Dermis blood vessel endothelial cell (primary cell): ENCODE results near the gene MMP25. TPM values are rescaled to one million over a fixed set of nuclear protein-coding genes. Genes with fewer than 3 reads are reported as not detected.
"Not testable (repeated sequence)": the region's sequence is repeated elsewhere in the genome, so short reads cannot be mapped to it uniquely, and the experiment has no call there.

ENCODE experiments used
- DNase-seq: peaks from one replicate; pipeline ENCODE4 v3.0.0; 2010
- total RNA-seq: library from RNA; depleted of rRNA; stranded (reverse); fragments of >200 nt; gene quantifications from 2 replicates; pipeline ENCODE4 v1.2.3, GENCODE V29; 2014

MMP25 gene
- total RNA-seq, 1 donor from 2014 or later: not detected

DNA sequence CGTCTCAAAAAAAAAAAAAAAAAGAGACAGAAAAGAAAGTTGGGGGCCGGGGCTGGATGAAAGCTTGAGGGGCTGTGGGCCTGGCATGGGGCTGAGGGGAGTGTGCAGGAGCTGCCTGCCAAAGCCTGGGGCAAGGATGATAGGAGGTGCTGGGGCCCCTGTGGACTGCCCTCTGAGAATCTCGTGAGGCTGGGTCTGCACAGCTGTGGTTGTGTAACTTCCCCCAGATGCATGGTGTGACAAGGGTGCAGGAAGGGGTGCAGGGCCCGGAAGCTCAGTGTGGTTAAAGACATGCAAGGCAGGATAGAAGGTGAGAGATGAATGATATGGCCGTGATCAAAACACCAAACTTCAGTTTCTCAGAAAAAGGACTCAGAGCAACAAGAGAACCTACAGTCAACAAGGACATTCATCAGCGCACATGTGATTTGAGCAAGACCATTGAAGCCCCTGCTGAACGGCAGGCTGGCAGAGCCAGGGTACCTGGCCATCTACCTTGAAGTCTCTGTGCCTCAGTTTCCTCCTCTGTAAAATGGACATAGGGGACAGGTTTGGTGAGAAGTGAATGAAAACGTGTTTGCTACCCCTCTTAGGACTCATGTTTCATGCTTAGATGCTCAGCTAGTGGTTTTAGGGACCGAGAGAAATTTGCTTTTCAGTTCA, 28.6 kb downstream of the MMP25 start:
- DNase-seq: no peak

DNA sequence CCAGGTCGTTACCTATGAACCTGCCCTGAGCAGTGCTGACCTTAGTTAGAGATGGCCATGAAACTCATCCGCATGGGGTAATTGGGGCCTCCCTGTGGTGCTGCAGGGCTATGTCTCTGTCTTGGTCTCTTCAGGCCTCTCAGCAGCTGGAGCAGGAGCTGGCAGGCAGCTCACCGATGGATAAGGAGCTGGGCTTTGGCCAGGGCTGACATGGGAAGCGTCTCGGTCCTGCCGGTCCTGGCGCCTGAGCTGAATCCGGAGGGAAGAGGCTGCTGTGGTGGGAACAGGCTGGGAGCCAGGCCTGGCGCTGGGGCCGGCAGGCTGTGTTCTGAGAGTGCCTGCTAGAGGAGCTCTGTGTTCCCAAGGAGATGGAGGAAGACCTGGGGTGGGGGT, 29.2 kb downstream of the MMP25 start:
- DNase-seq: no peak

DNA sequence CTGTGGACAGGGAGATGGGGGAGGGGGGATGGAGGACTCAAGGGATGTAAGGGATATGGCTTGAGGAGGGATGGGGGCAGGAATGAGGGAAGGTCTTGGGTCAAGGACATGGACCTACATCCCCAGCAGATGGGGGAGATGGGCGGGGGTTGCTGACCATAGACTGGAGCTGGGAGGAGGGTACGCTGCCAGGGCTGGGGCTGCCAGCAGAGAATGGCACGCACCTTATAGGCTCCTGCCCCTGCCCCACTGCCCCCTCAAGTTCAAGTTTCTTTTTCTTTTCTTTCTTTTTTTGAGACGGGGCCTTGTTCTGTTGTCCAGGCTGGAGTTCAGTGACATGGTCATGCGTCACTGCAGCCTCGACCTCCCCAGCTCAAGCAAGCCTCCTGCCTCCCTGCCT, 29.6 kb downstream of the MMP25 start:
- DNase-seq: not testable (repeated sequence)

DNA sequence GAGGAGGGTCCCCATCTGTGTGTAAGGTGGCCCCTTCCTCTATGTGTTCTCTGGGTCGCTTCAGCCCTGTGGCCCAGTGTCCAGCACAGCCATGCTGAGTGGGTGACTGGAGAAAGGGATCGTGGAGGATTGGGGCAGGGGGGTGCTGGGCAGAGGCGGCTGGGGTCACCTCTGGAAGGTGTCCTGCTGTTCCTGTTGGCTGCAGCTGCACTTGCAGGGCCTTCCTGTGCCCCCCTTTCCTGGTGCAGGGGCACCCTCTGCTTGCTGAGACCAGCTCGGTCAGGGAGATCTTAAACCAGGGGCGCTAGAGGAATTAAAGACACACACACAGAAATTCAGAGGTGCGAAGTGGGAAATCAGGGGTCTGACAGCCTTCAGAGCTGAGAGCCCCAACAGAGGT, 30.2 kb downstream of the MMP25 start:
- DNase-seq: no peak

DNA sequence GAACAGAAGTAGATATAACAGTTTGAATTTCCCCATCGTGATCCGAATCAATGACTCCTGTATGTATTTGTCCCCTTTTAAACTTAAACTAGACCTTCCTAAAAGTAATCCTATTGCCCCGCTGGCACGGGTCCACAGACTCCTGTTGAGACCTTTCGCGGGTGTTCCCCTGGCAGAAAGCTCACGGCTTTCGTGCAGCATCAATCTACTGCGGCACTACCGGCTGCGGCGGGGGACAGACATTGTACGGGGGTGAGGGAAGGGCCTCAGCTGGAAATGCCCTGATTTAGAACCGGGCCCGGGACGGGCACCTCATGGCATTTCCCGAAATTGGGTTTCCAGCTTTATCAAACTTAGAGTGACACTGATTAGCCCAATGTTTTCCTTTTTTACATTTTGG, 33.7 kb downstream of the MMP25 start:
- DNase-seq: no peak

DNA sequence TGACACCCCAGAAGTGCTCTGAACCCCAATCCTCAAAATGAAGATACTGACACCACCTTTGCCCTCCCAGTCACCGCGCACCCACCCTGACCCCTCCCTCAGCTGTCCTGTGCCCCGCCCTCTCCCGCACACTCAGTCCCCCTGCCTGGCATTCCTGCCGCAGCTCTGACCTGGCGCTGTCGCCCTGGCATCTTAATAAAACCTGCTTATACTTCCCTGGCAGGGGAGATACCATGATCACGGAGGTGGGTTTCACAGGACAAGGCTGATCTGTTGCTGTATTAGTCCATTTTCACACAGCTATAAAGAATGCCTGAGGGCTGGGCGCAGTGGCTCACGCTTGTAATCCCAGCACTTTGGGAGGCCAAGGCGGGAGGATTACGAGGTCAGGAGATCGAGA, 35.6 kb downstream of the MMP25 start:
- not testable (repeated sequence) for DNase-seq

DNA sequence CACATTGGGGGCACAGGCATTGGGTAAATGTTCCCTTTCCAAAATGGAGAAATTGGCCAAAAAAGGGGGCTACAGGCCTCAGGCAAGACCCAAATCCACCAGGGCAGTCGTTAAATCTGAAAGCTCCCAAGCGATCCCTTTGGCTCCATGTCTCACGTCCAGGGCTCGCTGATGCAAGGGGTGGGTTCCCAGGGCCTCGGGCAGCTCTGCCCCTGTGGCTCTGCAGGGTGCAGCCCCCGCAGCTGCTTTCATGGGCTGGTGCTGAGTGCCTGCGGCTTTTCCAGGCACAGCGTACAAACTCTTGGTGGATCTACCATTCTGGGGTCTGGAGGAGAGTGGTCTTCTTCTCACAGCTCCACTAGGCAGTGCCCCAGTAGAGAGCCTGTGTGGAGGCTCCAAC, 37.0 kb downstream of the MMP25 start:
- not testable (repeated sequence) for DNase-seq

DNA sequence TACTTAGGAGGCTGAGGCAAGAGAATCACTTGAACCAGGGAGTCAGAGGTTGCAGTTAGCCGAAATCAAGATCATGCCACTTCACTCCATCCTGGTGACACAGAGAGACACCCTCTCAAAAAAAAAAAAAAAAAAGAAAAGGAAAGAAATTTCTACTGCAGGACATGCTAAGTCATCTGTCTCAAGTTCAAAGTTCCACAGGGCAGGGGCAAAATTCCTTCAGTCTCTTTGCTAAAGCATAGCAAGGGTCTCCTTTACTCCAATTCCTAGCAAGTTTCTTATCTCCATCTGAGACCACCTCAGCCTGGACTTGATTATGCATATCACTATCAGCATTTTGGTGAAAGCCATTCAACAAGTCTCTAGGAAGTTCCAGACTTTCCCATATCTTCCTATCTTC, 38.1 kb downstream of the MMP25 start:
- DNase-seq: no peak

DNA sequence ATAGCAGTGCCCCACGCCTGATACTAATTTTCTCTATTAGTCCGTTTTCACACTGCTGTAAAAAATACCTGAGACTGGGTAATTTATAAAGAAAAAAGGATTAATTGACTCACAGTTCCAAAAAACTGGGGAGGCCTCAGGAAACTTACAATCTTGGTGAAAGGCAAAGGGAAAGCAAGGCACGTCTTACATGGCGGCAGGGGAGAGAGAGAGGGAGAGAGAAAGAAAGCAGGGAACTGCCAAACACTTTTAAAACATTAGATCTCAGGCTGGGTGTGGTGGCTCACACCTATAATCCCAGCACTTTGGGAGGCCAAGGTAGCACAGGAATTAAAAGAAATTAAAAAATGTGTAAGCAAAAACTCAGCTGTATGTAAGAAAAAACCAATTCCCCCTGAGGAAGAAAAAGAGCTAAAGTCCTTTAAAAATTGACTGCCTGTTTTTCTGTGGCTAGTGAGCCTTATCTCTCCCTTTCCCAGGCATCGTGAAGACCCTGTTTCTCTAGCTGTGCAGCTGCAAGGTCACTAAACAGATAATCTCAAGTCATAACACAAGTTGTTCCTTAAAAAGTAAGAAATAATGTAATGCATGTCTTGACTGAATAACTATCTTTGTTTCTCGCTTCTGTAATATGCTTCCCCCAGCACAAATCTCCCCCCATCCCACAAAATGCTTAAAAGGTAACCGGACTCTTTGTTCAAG, 38.8 kb downstream of the MMP25 start:
- DNase-seq: no peak

DNA sequence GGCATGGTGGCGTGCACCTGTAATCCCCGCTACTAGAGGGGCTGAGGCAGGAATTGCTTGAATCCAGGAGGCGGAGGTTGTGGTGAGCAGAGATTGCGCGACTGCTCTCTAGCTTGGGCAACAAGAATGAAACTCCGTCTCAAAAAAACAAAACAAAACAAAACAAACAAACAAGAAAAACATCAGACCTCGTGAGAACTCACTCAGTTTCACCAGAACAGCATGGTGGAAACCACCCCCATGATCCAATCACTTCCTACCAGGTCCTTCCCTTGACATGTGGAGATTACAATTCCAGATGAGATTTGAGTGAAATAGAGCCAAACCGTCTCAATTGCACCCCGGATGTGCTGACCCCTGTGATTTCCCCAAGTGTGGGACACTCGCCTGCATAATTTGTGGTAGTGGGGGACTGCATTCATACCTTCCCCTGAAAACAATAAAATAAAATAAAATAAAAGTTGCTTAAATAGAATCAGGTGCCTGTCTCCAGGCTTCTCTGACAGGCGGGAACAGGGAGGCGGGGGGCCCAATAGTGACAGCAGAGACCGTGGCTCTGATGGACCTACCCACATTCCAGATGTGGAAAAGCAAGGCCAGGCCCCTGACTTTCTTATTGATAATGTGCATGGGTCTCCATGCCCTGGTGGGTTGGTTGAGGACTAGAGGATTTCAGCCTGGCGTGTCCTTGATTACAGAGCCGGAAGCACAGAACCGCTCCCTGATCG, 39.7 kb downstream of the MMP25 start:
- no peak for DNase-seq

DNA sequence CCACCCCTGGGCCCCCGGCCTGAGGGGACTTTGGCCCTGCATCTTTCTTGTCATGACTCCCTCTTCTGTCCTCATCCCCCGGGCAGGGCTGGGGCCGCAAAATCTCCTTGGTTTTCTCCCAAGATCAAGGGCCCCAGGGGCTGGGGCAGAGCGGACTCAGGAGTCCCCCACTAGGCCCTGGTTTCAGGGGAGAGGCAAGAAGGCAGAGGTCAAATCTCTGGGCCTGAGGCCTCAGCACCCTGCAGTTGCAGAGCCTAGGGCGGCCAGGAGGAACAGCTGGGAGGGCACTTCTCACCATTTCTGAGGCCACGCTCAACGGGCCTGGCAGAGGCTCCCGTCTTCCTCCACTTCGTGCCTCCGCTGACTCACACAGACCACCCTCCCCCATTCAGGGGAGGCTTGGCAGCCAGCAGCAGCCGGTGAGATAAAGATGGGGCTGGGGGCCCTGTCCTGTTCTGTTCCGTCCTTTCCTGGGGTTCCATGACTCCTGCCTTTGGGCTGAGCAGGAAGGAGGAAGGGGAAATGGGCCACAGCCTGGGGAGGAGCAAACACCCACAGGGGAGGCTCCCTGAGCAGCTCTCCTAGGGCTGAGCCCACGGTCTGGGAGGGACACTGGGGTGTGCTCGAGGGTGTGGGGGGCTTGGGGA, 40.4 kb downstream of the MMP25 start:
- peak; percentile 71 for DNase-seq

DNA sequence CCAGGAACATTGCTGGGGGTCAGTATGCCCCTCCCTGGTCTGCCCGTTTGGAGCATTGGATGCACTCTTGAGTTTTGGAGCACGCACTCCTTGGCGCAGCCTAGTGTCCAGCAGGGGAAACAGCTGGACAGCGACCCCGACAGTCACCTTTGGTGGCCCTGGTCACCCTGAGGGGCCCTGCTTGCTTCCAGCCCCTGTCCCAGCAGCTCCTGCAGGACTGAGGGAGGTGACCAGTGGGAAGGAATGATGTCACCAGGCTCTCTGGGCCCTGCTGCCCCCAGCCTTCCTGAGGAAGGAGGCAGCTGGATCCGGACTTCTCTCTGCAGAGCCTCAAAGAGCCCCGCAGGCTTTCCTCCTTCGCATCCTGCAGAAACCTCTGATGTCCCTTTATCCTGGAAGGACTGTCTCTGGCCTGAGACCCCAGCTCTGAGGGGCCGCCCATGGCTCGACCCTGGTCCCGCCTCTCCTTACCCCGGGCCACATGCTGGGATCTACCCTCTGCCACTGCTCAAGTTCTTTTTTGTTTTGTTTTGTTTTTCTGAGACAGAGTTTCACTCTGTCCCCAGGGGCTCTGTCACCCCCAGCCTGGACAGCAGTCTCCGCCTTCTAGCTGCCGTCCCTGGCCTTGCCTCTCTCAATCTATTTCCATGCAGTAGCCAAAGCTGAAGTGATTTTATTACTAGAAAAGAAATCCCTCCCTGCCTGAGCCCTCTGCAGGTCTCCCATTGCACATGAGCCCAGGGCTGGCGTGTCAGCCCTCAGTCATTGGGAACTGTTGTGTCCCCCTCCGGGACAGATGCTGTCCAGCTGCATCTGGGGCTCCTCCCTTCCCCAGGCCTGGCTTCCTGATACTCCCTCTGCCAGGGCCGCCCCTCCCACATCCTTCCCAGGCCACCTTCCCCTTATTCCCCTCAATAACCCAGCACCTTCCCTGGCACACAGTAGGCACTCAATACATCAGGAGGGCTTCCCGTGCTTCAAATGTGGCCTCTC, 41.2 kb downstream of the MMP25 start:
- peak; percentile 91 for DNase-seq

DNA sequence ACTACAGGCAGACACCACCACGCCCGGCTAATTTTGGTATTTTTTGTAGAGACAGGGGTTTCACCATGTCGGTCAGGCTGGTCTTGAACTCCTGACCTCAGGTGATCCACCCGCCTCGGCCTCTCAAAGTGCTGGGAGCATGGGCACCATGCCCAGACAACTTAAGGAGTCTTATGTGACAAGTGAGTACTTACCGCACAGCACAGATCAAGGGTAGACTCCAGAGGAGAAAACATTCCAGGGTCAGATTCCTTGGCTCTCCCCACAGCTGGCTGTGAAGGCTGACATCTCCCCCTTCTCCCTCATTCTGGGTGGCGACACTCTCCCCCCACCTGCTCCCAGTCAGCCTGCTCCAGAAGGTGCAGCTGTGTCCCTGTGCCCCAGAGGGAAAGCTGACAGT, 42.1 kb downstream of the MMP25 start:
- no peak for DNase-seq

DNA sequence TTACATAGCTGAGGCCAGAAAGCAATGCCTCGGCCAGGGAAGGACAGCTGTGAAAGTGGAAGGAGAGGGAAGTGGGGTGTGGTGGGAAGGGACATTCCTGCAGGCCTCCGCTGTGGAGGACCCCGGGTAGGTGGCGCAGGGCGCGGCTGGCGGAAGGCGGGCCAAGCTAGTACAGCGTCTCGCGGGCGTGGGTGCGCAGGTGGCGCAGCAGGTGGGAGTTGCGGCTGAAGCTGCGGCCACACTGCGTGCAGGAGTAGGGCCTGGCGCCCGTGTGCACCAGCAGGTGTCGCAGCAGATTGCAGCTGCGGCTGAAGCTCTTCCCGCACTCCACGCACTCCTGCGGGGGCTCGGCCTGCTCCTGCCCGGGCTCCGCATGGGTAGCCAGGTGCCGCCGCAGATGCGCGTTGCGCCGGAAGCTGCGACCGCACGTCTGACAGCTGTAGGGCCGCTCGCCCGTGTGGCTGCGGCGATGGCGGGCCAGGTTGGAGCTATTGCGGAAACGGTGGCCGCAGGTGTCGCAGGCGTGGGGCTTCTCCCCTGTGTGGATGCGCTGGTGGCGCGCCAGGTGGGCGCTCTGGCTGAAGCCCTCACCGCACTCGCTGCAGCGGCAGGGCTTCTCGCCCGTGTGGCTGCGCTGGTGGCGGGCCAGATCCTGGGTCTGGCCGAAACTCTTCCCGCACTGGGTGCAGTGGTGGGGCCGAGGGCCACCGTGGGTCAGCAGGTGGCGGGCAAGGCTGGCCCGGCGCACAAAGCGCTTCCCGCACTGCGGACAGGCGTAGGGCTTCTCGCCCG, 42.8 kb downstream of the MMP25 start:
- DNase-seq: no peak

DNA sequence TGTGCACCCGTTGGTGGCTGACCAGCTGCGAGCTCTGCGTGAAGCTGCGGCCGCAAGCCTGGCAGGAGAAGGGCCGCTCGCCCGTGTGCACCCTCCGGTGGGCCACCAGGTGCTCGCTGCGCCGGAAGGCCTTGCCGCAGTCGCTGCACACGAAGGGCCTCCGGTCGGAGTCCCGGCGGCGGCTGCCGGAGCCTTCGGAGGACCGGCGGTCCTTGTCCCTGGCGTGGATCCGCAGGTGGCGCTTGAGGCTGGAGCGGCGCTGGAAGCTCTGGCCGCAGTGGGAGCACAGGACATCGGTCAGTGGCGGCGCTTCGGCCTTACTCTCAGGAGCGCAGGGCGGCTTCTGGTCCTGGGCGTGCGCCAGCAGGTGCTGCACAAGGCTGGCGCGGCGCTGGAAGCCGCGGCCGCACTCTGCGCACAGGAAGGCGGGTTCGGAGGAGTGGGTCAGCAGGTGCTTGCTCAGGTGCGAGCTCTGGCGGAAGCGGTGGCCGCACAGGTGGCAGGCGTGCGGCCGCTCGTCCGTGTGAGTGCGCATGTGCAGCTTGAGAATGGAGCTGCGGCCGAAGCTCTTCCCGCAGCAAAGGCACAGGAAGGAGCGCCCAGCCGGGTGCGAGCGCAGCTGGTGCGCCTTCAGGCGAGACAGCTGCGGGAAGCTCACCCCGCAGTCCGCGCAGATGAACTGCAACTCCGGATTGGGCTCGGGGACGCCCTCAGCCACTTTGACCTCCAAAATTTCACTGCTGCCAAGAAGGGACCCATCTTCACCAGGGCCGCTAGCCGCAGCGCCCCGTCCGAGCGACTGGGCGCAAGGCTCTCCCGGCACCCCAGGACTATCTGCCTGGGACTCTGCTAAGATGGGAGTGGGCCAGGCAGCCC, 43.6 kb downstream of the MMP25 start:
- DNase-seq: no peak

DNA sequence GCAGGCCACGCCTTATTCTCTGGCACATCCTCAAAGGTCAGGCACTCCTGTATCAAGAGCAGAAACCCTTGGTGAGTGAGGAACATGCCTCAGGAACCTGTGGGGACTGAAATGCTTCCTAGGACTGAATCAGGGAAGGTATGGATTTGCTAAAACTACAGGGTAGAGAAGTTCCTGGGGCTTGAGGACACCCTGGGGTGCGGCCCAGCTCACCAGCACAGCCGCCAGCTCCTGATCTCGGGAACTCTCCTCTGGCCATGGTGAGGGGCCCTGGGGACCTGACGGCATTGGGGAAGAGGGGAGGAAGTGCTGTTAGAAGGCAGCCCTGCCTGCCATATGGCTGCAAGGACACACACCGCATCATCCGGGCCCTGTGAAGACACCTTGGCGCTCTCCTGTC, 45.2 kb downstream of the MMP25 start:
- no peak for DNase-seq

DNA sequence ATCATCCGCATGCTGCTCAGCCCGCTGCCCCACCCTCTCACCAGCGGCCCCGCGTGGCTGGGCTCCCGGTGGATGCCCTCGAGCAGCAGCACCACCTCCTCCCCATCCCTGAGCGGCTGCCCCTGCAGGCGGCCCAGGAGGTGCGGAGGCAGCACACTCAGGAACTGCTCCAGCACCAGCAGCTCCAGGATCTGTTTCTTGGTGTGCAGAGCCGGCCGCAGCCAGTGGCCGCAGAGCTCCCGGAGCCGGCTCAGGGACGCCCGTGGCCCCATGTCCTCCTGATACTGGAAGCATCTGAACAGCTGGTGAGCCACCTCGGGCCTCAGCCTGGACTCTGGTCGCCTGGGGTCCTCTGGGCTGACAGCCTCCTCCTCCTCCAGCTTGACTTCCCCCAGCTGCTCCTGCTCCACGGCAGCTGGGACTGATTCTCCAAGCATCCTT, 46.2 kb downstream of the MMP25 start:
- DNase-seq: no peak

DNA sequence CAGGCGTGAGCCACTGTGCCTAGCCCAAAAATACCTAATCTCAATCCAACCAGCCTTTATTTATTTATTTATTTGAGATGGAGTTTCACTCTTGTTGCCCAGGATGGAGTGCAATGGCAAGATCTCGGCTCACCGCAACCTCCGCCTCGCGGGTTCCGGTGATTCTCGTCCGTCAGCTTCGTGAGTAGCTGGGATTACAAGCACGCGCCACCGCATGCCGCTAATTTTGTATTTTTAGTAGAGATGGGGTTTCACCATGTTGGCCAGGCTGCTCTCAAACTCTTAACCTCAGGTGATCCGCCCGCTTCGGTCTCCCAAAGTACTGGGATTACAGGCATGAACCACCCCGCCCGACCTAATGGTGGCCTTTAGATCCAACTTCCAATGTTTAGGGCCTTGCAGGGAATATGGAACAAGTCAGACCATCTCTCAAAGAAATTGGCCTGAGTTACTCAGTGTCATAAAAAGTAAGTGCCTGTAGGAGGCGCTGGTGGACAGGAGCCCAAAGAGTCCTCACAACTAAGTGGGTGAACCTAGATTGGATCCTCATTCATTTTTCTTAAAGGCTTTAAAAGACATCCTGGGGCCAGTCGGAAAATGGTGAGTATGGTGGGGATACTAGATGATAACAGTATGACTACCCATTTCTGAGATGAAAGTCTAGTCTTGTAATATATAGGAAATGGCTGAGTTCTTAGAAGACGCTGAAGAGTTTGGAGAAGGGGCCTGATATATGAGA, 48.1 kb downstream of the MMP25 start:
- DNase-seq: peak; percentile 83

DNA sequence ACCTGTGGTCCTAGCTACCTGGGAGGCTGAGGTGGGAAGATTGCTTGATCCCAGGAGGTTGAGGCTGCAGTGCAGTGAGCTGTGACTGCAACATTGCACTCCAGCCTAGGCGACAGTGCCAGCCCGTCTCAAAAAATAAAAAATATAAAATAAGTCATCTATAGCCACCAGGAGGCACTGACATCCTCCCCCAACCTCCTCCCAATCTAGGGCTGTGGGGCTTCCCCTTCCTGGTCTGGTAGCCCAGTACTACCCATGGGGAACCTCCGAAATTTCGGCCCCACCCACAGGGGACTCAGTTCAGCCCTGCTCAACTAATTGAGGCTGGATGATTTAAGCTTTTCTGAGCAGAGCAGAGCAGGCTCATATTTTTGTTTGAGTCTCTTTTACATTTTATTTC, 49.5 kb downstream of the MMP25 start:
- peak; percentile 55 for DNase-seq
